Omental fat pad (tissue), 4 donors: Measurements from ENCODE around the gene ABCC3. TPM values are rescaled to one million over a fixed set of nuclear protein-coding genes. Genes with fewer than 3 reads are reported as not detected.

Experiments used
- ATAC-seq: fragments of 150-250 bp; one replicate; pipeline ENCODE4 v1.9.1; 2016; ENCODE audit warnings: mild to moderate bottlenecking, moderate library complexity; ENCODE audit not compliant: low FRiP score
- DNase-seq: peaks from one replicate; pipeline ENCODE4 v3.0.0-alpha.2; 2019; ENCODE audit warnings: low spot score
- CTCF ChIP-seq, 3 donors: fragments of 450-650 bp; IDR thresholded peaks; one replicate each; pipeline ENCODE4 v1.5.1; 2016 to 2017; ENCODE audit warnings: antibody characterized with exemption in 3 of 3, mild to moderate bottlenecking in 3 of 3, moderate library complexity in 2 of 3
- total RNA-seq, 4 donors: library from RNA; depleted of rRNA; stranded (reverse); fragments of >200 nt; gene quantifications; one replicate each; pipeline ENCODE4 v1.1.0, GENCODE V29; 2016

Gene ABCC3
- total RNA-seq, 4 donors from 2014 or later = 2.8 to 19.9 (median 11.1) TPM

GRCh38 chr17:50638966-50639713 is 4.5 kb downstream of the ABCC3 start:
- DNase-seq (peak; percentile 94), ATAC-seq (peak; percentile 82)
- no peak for TF ChIP-seq CTCF (IDR thresholded peaks at IDR 0.05)

GRCh38 chr17:50640686-50641351 is 6.1 kb downstream of the ABCC3 start:
- DNase-seq (no peak), ATAC-seq (no peak)
- TF ChIP-seq CTCF (IDR thresholded peaks at IDR 0.05) = no peak

DNA sequence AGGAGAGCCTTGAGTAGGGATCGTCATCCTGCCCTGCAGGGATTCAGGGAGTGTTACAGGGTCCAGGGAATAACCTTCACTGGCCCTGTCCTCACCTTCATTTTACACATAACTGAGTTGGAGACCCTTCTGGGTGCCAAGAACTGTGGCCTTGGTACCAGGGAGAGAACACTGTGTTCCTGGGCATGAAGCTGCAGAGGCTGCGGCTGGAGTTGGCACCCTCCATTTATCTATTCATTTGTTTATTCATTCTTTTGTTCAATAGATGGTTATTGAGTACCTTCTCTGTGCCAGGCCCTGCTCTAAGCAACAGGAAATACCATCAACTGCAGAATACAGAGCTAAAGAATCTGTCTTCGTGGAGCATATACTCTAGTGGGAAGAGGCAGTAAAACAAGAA is 6.7 kb downstream of the ABCC3 start:
- DNase-seq (no peak), ATAC-seq (no peak)
- no peak for TF ChIP-seq CTCF (IDR thresholded peaks at IDR 0.05)

DNA sequence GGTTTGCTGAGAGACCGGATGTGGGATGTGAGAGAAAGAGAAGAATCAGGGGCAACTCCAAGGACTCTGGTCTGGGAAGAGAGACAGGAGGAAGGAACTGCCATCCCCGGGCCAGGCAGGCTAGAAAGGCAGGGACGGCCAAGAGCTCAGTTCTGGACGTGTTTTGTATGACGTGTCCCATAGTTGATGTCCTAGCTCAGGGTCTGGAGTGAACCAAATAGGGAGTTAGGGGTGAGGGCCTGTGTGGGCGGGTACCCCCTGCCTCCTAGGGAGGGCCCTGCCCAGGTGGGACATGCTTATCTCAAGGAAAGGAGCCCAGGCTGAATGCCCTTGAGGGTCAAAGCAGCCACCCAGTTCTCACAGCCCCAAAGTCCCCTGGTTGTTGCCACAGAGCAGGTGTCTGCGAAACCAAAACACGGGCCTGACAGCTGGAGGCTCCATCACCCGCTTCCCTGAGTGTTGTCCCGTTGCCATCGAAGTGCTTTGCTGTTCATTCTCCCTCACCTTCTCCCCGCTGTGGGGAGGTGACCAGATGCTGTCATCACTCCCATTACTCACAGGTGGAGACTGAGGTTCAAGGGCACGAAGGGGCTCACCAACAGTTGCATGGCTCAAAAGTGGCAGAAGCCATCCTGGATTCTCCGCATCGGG is 7.5 kb downstream of the ABCC3 start:
- no peak for TF ChIP-seq CTCF (IDR thresholded peaks at IDR 0.05)
- ATAC-seq = no peak
- DNase-seq = no peak

DNA sequence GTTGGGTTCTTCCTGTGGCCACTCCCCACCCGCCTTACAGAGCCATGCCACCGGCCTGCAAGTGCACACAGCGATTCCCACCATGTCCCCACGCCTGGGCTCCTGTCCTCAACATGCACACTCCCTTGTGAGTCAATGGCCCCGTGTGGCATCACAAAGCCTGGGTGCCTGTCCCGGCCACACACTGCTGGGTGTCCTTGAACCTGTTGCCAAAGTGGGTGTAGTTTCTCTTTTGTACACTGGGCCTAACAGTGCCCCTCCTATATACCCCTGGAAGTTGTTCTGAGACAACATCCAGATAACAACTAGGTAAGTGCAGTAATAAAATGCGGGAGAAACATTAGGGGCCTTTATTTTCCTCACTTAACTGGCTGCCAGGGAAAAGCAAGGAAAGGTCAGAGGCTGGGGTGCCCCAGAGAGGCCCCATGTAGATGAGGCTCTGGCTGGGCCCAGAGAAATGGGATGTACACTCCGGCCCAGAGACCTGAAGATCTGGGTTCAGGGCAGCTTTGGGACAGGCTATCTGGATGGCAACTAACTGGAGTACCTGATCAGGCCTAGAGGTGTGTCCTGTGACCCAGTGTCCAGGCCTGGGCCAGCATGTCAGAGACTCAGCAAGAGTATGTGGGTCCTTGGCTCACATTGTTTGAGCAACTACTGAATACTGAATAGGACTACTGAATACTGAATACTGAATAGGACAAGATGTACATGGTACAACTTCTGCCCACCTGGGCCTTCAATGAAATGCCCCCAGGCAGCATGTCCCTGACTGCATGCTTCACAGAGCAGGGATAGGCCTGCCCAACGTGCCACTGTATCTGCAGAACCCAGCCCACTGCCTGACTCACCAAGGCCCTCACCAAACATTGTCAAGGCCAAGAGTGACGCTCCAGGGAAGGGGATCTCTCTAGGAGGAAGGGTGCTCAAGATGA is 8.3 kb downstream of the ABCC3 start:
- no peak for TF ChIP-seq CTCF (IDR thresholded peaks at IDR 0.05)
- no peak for ATAC-seq
- DNase-seq = no peak

DNA sequence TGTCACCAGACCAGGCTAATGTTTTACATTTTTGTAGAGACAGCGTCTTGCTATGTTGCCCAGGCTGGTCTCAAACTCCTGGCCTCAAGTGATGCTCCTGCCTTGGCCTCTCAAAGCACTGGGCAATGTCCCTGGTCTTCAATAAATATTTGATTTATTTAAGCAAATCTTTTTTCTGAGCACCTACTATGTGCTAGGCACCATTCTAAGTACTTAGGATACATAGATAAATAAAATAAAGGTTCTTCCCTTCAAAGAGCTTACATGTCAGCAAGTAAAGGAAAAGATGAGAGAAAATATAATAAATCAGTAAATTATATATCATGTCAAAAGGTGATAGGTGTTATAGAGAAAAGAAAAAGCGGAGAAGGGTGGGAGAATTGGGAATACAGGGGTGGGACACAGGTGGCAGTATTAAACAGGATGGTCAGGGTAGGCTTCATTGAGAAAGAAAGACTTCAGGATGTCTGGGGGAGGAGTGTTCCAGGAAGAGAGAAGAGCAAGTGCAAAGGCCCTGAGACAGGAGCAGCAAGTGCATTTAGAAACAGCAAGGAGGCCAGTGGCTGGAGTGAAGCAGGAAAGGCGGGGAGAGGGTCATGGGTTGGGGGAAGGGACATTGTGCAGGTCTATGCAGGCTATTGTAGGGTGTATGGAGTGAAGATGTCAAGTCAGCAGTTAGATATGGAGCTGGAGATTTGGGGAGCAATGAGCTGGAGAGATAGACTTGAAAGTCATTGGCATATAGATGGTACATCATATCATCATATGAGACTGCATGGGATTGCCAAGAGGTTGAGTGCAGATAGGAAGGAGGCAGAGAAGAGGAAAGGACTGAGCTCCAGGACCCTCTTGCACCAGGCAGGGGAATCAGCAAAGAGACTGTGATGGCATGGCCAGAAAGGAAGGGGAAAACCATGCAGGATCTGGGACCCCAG is 11.3 kb downstream of the ABCC3 start:
- TF ChIP-seq CTCF (IDR thresholded peaks at IDR 0.05) = no peak
- no peak for DNase-seq
- ATAC-seq = no peak
